Measurements from ENCODE around the gene AHNAK. TPM values are rescaled to one million over a fixed set of nuclear protein-coding genes. Genes with fewer than 3 reads are reported as not detected.

The AHNAK gene
- total RNA-seq, 1 donor from 2014 or later: 136 TPM

- peaks cover 29% of the 10 kb centered on the region for H3K4me1 Mint-ChIP-seq (ENCODE audit: unreplicated experiment)
- TF ChIP-seq CTCF (IDR thresholded peaks at IDR 0.05; ENCODE audit: unreplicated experiment): no peak
- H3K4me3 Mint-ChIP-seq (ENCODE audit: unreplicated experiment): no peak overlapping the region
- H3K9me3 Mint-ChIP-seq (ENCODE audit: unreplicated experiment): no peaks in the 10 kb centered on the region
- H3K36me3 Mint-ChIP-seq (ENCODE audit: low read depth, unreplicated experiment): no peaks in the 10 kb centered on the region
- DNase-seq (ENCODE audit: low spot score): no peak
- H3K27me3 Mint-ChIP-seq (ENCODE audit: unreplicated experiment): peaks cover 2% of the 10 kb centered on the region
- no peak overlapping the region for H3K27ac Mint-ChIP-seq (ENCODE audit: unreplicated experiment)
Observed at GRCh38 chr11:62419943-62420342, 126.7 kb downstream of the AHNAK start.

- no peaks in the 10 kb centered on the region for H3K36me3 Mint-ChIP-seq (ENCODE audit: low read depth, unreplicated experiment)
- DNase-seq (ENCODE audit: low spot score): no peak
- H3K9me3 Mint-ChIP-seq (ENCODE audit: unreplicated experiment): no peaks in the 10 kb centered on the region
- H3K4me1 Mint-ChIP-seq (ENCODE audit: unreplicated experiment): peaks cover 29% of the 10 kb centered on the region
- H3K27me3 Mint-ChIP-seq (ENCODE audit: unreplicated experiment): peaks cover 2% of the 10 kb centered on the region
- TF ChIP-seq CTCF (IDR thresholded peaks at IDR 0.05; ENCODE audit: unreplicated experiment): no peak
- H3K4me3 Mint-ChIP-seq (ENCODE audit: unreplicated experiment): no peak overlapping the region
- H3K27ac Mint-ChIP-seq (ENCODE audit: unreplicated experiment): no peak overlapping the region
Observed at GRCh38 chr11:62419314-62419929, 127.2 kb downstream of the AHNAK start.

- H3K27ac Mint-ChIP-seq (ENCODE audit: unreplicated experiment): peak within 1 kb of the TSS; percentile 0
- H3K4me3 Mint-ChIP-seq (ENCODE audit: unreplicated experiment): peak within 1 kb of the TSS; percentile 1
- H3K36me3 Mint-ChIP-seq (ENCODE audit: low read depth, unreplicated experiment): no peaks in the 10 kb centered on the region
- DNase-seq (ENCODE audit: low spot score): no peak
- H3K9me3 Mint-ChIP-seq (ENCODE audit: unreplicated experiment): no peaks in the 10 kb centered on the region
- TF ChIP-seq CTCF (IDR thresholded peaks at IDR 0.05; ENCODE audit: unreplicated experiment): no peak
- H3K4me1 Mint-ChIP-seq (ENCODE audit: unreplicated experiment): peaks cover 29% of the 10 kb centered on the region
- peaks cover 2% of the 10 kb centered on the region for H3K27me3 Mint-ChIP-seq (ENCODE audit: unreplicated experiment)
Observed at GRCh38 chr11:62418733-62419132, 127.9 kb downstream of the AHNAK start, which contains the start of gene SCGB1A1. Gene SCGB1A1 (plus strand): TSS chr11:62419033. CDS start chr11:62419096, 63 bp downstream.

GRCh38 chr11:62418136-62418535, 128.5 kb downstream of the AHNAK start:
- H3K4me3 Mint-ChIP-seq (ENCODE audit: unreplicated experiment): peak overlapping the region; percentile 1

More at GRCh38 chr11:62418136-62418535, 128.5 kb downstream of the AHNAK start:
- Mint-ChIP-seq H3K9me3 (ENCODE audit: unreplicated experiment) (no peaks in the 10 kb centered on the region), H3K27ac (ENCODE audit: unreplicated experiment) (peak overlapping the region; percentile 0), H3K27me3 (ENCODE audit: unreplicated experiment) (no peaks in the 10 kb centered on the region), H3K36me3 (ENCODE audit: low read depth, unreplicated experiment) (no peaks in the 10 kb centered on the region), H3K4me1 (ENCODE audit: unreplicated experiment) (peaks cover 23% of the 10 kb centered on the region)
- no peak for DNase-seq (ENCODE audit: low spot score)
- no peak for TF ChIP-seq CTCF (IDR thresholded peaks at IDR 0.05; ENCODE audit: unreplicated experiment)
